ENCODE measurements around the gene FKBP10.

FKBP10 gene

GRCh38 chr17:41782142-41782541 is 30.7 kb upstream of the FKBP10 start:
- no peak for DNase-seq

- DNase-seq: no peak
Observed at GRCh38 chr17:41784207-41784744, 28.5 kb upstream of the FKBP10 start.

GRCh38 chr17:41785091-41785858 is 27.5 kb upstream of the FKBP10 start:
- no peak for DNase-seq

- no peak for DNase-seq
Observed at GRCh38 chr17:41785859-41786226, 27.0 kb upstream of the FKBP10 start.

- DNase-seq: peak; percentile 95
Observed at GRCh38 chr17:41786227-41787020, 26.4 kb upstream of the FKBP10 start, which contains the start of gene JUP. Gene JUP (minus strand): TSS chr17:41786711. CDS start chr17:41771854, 14,857 bp downstream.

GRCh38 chr17:41787021-41787418 is 25.8 kb upstream of the FKBP10 start:
- no peak for DNase-seq

- no peak for DNase-seq
Observed at GRCh38 chr17:41792845-41793783, 19.7 kb upstream of the FKBP10 start.

- DNase-seq: no peak
Observed at GRCh38 chr17:41793784-41794539, 18.8 kb upstream of the FKBP10 start.

- DNase-seq: no peak
Observed at GRCh38 chr17:41794540-41794975, 18.2 kb upstream of the FKBP10 start.

GRCh38 chr17:41796121-41796895 is 16.5 kb upstream of the FKBP10 start:
- DNase-seq: no peak

GRCh38 chr17:41797377-41797776 is 15.4 kb upstream of the FKBP10 start:
- no peak for DNase-seq

GRCh38 chr17:41799366-41799765 is 13.4 kb upstream of the FKBP10 start:
- no peak for DNase-seq

GRCh38 chr17:41800601-41801373 is 12.0 kb upstream of the FKBP10 start:
- no peak for DNase-seq

- DNase-seq: no peak
Observed at GRCh38 chr17:41801374-41802271, 11.2 kb upstream of the FKBP10 start.

GRCh38 chr17:41803049-41804020 is 9.5 kb upstream of the FKBP10 start:
- no peak for DNase-seq

- DNase-seq: no peak
Observed at GRCh38 chr17:41806685-41807445, 5.9 kb upstream of the FKBP10 start.

Measured in NCI-H1417 treated with DMSO at 0.1 percent for 48 hours (cell line).